GM21786 (cell line): ENCODE results near the gene UBR2.

Experiments
- ATAC-seq: cut with Tn5 transposase; IDR thresholded peaks from one replicate; pipeline ENCODE4 v1.9.1; 2021; ENCODE audit not compliant: unreplicated experiment

Gene UBR2

GRCh38 chr6:42563697-42564505, at the start of gene UBR2:
Gene UBR2 (plus strand): TSS chr6:42564029. CDS start chr6:42564320, 291 bp downstream.
- peak; percentile 94 for ATAC-seq

DNA sequence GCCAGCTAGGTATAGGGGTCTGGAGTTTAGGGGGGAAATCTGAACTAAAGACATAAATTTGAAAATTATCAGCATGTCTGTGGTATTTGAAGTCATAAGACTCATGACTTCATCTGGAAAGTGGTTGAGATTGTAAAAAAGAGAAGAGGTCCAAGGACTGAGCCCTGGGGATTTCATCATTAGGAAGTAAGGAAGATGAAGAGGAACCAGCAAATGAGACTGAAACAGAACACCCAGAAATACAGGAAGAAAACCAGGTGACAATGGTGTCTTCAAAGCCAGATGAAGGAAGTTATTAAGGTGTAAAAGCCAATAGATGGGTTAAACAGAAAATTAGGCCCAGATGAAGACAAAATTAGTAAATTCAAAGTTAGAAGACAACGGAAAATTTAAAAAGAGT, 49.1 kb upstream of the UBR2 start:
- no peak for ATAC-seq

DNA sequence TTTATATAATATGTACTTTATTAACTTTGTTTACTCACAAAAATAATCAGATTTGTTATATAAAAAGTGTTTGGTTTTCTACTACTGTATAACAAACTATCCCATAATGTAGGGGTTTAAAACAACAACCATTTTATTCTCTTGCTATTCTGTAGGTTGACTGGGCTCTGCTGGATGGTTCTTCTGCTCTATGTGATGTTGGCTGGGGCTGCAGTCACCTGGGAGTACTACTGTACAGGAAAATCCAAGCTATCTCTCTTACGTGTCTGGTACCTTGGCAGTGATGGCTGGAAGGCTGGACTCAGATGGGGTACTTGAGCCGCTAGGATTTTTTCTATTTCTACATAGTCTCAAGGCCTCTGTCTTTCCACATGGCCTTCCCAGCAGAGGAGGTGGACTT, 44.0 kb upstream of the UBR2 start:
- no peak for ATAC-seq

GRCh38 chr6:42520786-42521607, 42.8 kb upstream of the UBR2 start:
- peak; percentile 84 for ATAC-seq

- ATAC-seq = no peak
These were observed 41.8 kb upstream of the UBR2 start for GRCh38 chr6:42522036-42522435.

- no peak for ATAC-seq
These were observed 40.7 kb upstream of the UBR2 start for GRCh38 chr6:42522942-42523814.

- no peak for ATAC-seq
These were observed 38.6 kb upstream of the UBR2 start for GRCh38 chr6:42525206-42525605.

DNA sequence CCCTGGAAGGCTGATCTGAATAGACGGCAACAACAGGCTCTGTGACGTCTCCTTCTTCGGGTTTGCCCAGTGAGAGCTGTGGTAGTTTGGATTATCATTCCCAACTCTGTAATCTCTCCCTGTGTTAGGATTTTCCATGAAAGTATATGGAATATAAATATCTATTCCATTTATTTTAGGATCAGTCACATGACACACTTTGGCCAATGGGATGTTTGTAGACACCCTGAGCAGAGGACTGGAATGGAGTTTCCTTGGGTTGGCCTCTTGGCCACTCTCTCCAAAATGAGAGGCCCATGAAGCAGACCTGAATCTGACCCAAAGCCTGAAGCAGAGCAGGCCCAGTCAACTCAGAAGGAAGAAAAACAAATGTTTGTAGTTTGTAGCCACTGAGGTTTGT, 37.2 kb upstream of the UBR2 start:
- no peak for ATAC-seq

DNA sequence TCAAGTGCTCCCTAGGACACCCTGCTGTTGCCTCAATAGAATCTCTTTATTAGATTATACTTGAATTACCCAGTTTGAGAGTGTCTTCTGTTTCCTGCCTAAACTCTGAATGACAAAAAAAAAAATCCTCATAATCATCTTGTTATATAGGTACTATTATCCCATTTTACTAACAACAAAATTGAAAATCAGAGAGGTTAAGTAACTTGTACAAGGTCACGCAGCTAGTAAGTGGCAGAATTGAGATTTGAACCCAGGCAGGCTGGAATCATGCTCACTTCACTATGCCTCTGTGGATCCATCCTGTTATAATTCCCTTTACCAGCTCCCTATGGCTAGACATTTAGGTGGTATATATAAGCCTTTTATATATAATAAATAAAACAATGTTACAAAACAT, 36.6 kb upstream of the UBR2 start:
- ATAC-seq = no peak

- no peak for ATAC-seq
These were observed 33.5 kb upstream of the UBR2 start for GRCh38 chr6:42530296-42530695.

DNA sequence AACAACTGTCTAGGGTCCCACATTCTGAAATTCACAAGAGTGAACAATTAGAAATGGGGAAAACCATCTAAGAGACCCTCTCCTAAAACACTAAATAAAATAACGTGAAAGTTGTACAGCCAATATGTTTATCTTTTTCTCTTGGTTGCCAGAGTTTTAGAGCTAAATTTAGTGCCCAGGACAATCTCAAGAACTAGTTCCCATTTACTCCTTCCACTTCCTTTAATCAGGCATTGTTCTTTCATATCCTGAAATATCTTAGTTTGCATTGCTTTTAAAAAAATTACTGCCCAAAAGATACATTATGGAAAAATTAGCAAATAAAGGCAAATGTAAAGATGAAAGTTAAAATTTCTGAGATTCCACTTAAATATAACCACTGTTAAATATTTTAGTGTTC, 33.1 kb upstream of the UBR2 start:
- no peak for ATAC-seq

DNA sequence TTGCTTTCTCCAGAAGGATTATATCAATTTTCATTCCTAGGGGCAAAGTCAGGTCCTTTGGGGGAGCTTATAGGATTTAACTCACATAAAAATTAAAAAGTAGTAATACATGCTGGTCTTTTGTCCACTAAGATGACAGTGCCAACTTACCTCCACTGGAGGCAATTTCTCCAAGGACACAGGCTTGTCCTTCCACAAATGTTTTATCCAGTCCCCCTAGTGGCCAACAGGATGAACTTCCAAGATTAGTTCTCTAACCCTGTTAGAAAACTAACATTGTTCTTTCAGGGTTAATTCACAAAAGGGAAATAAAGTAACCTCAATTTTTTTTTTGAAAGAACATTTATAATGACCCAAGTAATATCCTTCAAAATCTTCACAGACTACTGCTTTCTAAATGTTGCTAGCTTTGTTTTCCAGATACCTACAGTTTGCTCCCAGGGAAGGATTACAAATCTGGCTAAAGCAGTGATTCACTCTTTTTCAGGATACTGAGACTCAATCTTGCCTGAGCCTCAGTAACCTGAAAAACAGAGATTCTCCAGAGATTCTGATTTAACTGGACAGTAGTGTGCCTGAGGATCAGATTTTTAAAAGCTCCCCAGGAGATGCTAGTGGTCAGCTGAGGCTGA, 31.7 kb upstream of the UBR2 start:
- no peak for ATAC-seq

- no peak for ATAC-seq
These were observed 30.0 kb upstream of the UBR2 start for GRCh38 chr6:42533794-42534193.

DNA sequence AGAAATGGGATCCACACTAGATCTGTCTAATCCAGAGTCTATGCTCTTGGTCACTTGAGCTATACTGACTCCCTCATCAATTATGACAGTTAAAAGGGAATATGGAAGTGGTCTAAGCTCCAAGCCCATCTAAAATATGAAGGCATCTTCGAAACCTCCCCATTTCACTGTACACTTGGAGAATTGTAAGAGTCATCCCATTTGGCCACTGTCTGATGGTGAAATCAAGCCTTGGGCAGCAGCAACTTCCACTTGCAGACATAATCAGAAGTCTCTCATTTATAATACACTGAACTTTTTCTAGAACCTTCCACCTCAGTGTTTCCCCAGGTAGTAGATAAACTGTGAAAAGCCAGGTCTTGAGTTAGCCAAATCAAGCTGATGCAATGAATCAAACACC, 26.3 kb upstream of the UBR2 start:
- ATAC-seq = no peak

DNA sequence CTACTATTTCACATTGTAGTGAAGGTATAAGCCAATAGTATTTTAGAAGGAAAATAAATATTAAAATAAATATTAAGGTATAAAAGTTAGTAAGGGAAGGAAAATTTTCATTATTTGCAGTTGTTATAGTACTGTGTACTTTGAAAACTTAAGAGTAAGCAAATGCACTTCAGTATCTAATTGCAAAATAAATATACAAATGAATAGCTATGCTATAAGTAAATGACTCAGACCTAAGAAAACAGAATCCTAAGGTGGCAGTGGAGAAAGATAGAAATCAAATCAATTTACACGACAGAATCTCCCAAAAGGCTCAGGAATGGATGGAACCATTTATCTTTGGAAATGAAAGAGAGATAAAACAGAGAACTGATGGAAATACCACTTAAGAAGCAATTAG, 24.7 kb upstream of the UBR2 start:
- no peak for ATAC-seq

- no peak for ATAC-seq
These were observed 18.5 kb upstream of the UBR2 start for GRCh38 chr6:42545226-42545773.

- peak; percentile 88 for ATAC-seq
These were observed 16.2 kb upstream of the UBR2 start for GRCh38 chr6:42547407-42548329.

- ATAC-seq = no peak
These were observed 13.6 kb upstream of the UBR2 start for GRCh38 chr6:42550277-42550676.

- no peak for ATAC-seq
These were observed 12.6 kb upstream of the UBR2 start for GRCh38 chr6:42551217-42551616.
